GM21825 (cell line): ENCODE results near the gene ATP5PD.
A peak's percentile ranks its signal among the peaks of the same experiment; 100 is the strongest.
"Not testable (repeated sequence)": the region's sequence is repeated elsewhere in the genome, so short reads cannot be mapped to it uniquely, and the experiment has no call there.

Experiments used
- ATAC-seq: cut with Tn5 transposase; IDR thresholded peaks from one replicate; pipeline ENCODE4 v1.9.1; 2021; ENCODE audit warnings: mild to moderate bottlenecking, moderate library complexity; ENCODE audit not compliant: unreplicated experiment

The ATP5PD gene

GRCh38 chr17:75025398-75025734, 21.4 kb downstream of the ATP5PD start:
- not testable (repeated sequence) for ATAC-seq

DNA sequence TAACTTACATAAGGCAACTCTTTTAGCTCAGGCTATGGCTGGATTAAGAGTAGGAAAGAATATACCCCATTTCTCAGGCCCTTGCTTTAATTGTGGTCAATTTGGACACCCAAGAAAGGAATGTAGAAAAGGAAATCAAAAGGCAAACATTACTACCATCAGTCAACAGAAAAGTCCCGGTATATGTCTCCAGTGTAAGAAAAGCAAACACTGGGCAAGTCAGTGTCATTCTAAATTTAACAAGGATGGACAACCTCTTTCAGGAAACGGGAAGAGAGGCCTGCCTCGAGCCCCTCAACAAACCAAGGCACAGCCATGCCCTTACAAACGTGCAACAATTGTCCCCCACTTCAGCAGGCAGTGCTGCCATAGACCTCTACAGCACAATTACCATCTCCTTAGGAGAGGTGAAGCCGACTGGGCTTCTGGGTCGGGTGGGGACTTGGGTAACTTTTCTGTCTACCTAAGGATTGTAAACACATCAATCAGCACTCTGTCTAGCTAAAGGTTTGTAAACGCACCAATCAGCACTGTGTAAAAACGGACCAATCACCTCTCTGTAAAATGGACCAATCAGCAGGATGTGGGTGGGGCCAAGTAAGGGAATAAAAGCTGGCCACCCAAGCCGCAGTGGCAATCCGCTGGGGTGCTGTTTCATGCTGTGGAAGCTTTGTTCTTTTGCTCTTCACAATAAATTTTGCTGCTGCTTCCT, 21.9 kb downstream of the ATP5PD start:
- no peak for ATAC-seq

- no peak for ATAC-seq
Measured at GRCh38 chr17:75020331-75021110, 26.2 kb downstream of the ATP5PD start.

- no peak for ATAC-seq
Measured at GRCh38 chr17:75019710-75020109, 27.1 kb downstream of the ATP5PD start.

GRCh38 chr17:75019146-75019545, 27.6 kb downstream of the ATP5PD start:
- no peak for ATAC-seq

DNA sequence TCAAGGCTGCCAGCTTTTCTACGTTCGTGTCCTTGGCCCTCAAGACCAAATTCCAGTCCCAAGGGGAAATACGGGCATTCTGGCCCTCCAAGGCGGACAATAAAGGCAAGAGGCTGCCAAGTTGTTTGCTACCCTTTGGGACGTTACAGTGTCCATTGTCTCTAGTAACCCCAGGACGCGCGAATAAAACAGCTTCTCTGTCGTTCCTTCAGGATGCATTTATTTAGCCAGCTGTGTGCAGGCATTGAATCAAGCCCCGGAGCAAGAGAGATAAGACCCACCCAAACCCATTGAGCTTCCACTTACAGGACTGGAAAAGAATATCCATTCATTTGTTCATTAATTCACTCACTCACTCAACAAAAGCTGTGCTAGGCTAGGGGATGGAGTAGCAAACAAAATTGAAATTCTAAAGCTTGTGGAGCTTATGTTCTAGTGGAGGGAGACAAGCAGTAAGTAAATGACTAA, 33.6 kb downstream of the ATP5PD start:
- ATAC-seq: no peak

DNA sequence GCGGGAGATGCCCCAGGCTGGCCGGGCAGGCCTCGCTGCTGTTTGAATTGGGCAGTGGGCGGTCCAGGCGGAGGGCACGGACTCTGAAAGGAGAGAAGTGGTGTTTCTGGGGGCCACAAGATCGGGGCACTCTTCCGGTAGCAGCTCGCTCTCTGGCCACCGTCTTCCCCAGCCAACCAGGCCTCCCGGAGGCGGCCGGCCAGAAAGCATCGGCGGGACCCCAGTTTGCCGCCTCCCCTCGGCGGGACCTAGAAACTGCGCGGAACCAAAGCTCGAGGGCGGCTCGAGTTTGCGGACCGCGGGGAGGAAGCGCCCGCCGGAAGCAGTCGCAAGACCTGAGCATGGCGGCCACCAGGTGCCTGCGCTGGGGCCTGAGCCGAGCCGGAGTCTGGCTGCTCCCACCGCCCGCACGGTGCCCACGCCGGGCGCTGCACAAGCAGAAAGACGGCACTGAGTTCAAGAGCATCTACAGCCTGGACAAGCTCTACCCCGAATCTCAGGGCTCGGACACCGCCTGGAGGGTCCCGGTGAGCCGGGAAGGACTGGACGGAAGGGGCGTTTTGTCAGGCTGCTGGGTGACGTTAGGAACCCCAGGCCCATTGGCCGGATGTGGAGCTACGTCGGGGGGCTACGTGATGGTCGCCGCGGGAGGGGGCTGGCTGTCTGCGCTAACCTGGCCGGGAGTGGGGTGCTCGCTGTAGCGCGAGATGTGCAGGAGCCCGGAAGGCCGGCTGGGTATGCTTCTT, 34.2 kb downstream of the ATP5PD start, which contains the start of gene MRPL58:
MRPL58 (plus strand) TSS at position 325 of the 746 bp plus-strand sequence; CDS start at position 342, 17 bp downstream.
- ATAC-seq: peak; percentile 87

DNA sequence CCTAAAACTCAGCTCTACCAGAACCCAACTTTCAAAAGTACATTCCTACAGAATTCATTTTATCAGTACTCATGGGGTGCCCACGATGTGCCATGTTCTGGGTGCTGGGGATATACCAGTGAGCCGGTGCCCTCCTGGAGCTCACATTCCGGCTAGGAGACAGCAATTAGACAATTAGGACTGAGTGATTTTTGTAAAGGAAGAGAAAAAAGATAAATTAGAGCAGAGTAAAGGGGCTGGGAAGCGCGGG, 34.7 kb downstream of the ATP5PD start:
- ATAC-seq: no peak

DNA sequence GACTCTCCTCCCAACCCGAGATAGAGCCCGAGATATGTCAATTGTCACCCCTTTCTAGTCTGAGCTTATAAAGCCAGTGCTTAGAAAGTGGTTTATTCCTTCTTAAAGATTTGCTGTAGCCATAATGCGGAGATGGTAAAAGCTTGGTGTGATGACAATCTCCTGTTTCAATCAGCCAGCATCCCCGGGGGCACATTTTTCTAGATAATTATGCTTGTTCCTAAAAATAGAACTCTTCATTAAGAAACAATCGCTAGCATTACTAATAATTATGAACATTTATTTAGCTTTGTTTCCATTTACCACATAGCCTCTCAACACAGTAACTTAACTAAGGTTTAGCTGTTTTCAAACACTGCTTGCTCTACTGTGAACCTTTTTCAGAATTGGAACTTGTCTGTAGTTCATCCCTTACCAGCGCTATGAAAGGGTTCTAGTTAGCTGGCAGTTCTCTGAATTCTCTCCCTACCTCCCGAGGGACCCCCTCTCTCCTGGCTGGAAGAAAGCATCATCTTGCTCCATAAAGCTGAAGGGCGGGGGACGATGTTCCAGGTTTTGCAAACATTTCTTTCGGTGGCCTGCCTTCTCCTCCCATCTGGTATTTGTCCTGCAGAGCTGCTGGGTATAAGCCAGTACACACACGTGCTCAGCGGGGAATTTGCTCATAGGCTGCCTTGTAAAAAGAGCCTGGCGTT, 35.2 kb downstream of the ATP5PD start:
- no peak for ATAC-seq

GRCh38 chr17:75010683-75011400, 35.9 kb downstream of the ATP5PD start:
- no peak for ATAC-seq

DNA sequence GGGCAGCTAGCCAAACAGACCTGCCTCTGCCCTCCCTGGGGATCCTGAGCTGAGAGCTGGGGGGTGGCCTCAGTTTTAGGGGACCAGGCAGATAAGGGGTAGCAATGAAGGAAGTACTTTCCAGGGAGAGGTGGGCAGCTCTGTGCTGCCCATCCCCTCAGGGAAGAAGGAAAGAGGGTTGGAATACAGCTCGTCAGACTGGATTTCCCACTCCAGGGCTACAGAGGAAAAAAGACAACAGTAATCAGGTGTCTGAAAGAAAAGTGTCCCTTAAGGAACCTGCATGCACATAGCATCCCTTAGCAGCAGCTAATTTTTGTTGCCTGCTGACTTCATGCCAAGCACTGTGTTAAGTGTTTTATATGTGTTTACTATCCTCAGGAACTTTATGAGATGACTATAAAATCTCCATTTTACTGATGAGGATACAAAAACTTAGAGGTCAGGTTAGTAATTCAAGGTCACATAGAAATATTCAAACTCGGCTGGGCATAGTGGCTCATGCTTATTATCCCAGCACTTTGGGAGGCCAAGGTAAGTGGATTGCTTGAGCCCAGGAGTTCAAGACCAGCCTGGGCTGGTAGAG, 37.5 kb downstream of the ATP5PD start:
- no peak for ATAC-seq

- no peak for ATAC-seq
Measured at GRCh38 chr17:75008373-75008772, 38.4 kb downstream of the ATP5PD start.

DNA sequence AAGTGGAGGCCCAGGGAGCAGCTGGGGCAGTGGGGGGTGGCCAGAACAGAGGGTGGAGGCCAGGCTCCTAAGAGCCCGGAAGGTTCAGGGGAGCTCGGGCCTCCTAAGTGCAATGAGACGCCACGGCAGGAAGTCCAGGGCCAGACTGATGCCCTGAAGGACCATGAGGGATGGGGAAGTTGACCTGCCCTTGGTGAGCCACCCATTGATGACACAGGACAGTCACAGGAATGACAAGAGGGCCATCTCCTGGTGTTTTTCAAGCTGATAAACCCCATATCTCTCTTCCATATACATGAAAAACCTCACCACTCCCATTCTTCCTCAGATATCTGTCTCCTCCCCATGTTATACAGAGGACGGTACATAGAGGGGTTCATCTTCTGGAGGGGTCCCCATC, 40.1 kb downstream of the ATP5PD start:
- ATAC-seq: no peak

DNA sequence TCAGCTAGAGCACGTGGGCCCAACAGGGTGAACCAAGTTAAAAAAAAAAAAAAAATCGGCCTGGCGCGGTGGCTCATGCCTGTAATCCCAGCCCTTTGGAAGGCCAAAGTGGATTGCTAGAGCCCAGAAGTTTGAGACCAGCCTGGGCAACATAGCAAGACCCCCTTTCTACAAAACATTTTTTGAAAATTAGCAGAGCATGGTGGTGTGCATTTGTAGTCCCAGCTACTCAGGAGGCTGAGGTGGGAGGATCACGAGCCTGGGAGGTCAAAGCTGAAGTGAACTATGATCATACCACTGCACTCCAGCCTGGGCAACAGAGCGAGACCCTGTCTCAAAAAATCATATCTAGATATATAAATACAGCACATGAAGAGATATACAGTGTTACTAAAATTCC, 40.7 kb downstream of the ATP5PD start:
- not testable (repeated sequence) for ATAC-seq

DNA sequence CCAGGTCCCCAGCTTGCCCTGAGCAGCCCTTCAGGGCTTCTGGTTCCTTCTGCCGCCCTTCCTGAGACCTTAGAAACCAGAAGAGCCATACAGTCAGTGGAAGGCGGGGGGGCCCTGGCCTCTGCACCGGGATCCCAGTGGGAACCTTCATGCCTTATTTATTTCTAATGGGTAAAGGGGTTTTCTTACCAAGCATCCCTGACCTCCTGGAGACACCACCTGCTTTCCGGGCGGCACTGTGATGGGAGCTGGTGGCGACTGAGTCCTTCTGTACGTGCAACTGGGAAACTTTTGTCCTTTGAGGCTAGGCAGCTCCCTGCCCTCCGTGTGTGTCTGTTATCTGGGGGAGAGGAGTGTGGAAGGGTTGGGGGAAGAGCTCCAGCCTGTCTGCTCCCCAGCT, 41.5 kb downstream of the ATP5PD start:
- no peak for ATAC-seq

- ATAC-seq: no peak
Measured at GRCh38 chr17:75004371-75004770, 42.4 kb downstream of the ATP5PD start.

DNA sequence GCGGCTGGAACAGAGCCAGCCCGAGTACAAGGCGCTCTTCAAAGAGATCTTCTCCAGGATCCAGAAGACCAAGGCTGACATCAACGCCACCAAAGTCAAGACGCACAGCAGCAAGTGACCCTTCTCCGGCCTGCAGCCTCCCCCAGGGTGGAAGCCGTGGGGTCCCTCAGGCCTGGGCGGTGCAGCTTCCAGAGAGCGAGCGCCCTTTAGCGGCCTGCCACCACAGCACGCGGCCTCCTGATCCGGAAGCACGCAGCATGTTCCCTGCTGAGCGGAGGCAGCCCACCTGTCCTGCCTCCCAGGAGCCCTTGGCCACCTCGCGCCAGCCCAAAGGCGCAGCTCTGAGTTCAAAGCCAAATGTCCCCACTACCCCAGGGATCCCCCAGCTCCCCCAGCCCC, 42.8 kb downstream of the ATP5PD start:
- ATAC-seq: no peak

GRCh38 chr17:75003070-75003956, 43.5 kb downstream of the ATP5PD start:
- no peak for ATAC-seq
